Hepatic stellate cell (primary cell): ENCODE data around the gene CA10.

Experiments used
- DNase-seq: peaks from one replicate; pipeline ENCODE4 v3.0.0; 2011; ENCODE audit warnings: low spot score

The CA10 gene

GRCh38 chr17:51817117-51817516, 341.4 kb downstream of the CA10 start:
- DNase-seq = no peak

- no peak for DNase-seq
Measured at GRCh38 chr17:51815097-51815496, 343.4 kb downstream of the CA10 start.

GRCh38 chr17:51814521-51814920, 344.0 kb downstream of the CA10 start:
- DNase-seq = no peak

- DNase-seq = no peak
Measured at GRCh38 chr17:51813784-51814174, 344.7 kb downstream of the CA10 start.

- DNase-seq = no peak
Measured at GRCh38 chr17:51813140-51813783, 345.3 kb downstream of the CA10 start.

- no peak for DNase-seq
Measured at GRCh38 chr17:51807460-51807859, 351.1 kb downstream of the CA10 start.

GRCh38 chr17:51805765-51806164, 352.7 kb downstream of the CA10 start:
- no peak for DNase-seq

GRCh38 chr17:51805185-51805584, 353.3 kb downstream of the CA10 start:
- DNase-seq = no peak

- no peak for DNase-seq
Measured at GRCh38 chr17:51803161-51803560, 355.4 kb downstream of the CA10 start.

- no peak for DNase-seq
Measured at GRCh38 chr17:51802544-51802943, 356.0 kb downstream of the CA10 start.

- no peak for DNase-seq
Measured at GRCh38 chr17:51801626-51802025, 356.9 kb downstream of the CA10 start.

- no peak for DNase-seq
Measured at GRCh38 chr17:51799981-51800380, 358.5 kb downstream of the CA10 start.

- DNase-seq = no peak
Measured at GRCh38 chr17:51799240-51799639, 359.3 kb downstream of the CA10 start.

- no peak for DNase-seq
Measured at GRCh38 chr17:51797150-51797549, 361.4 kb downstream of the CA10 start.

- no peak for DNase-seq
Measured at GRCh38 chr17:51796026-51796425, 362.5 kb downstream of the CA10 start.

- DNase-seq = no peak
Measured at GRCh38 chr17:51795401-51795800, 363.1 kb downstream of the CA10 start.

- DNase-seq = no peak
Measured at GRCh38 chr17:51794466-51794865, 364.0 kb downstream of the CA10 start.

GRCh38 chr17:51793686-51794085, 364.8 kb downstream of the CA10 start:
- DNase-seq = no peak

- DNase-seq = no peak
Measured at GRCh38 chr17:51778842-51779241, 379.7 kb downstream of the CA10 start.

- no peak for DNase-seq
Measured at GRCh38 chr17:51770027-51770759, 388.3 kb downstream of the CA10 start.

GRCh38 chr17:51769231-51769630, 389.3 kb downstream of the CA10 start:
- no peak for DNase-seq

- DNase-seq = no peak
Measured at GRCh38 chr17:51768706-51769105, 389.8 kb downstream of the CA10 start.

GRCh38 chr17:51767287-51767686, 391.2 kb downstream of the CA10 start:
- no peak for DNase-seq
